DMS 273 treated with DMSO at 0.1 percent for 48 hours (cell line): ENCODE data around the gene COQ4.
"Not testable (repeated sequence)": the region's sequence is repeated elsewhere in the genome, so short reads cannot be mapped to it uniquely, and the experiment has no call there.

Source experiments
- DNase-seq: peaks from one replicate; lab custom pipeline; 2025; lab: John Stamatoyannopoulos, UW

The COQ4 gene

DNA sequence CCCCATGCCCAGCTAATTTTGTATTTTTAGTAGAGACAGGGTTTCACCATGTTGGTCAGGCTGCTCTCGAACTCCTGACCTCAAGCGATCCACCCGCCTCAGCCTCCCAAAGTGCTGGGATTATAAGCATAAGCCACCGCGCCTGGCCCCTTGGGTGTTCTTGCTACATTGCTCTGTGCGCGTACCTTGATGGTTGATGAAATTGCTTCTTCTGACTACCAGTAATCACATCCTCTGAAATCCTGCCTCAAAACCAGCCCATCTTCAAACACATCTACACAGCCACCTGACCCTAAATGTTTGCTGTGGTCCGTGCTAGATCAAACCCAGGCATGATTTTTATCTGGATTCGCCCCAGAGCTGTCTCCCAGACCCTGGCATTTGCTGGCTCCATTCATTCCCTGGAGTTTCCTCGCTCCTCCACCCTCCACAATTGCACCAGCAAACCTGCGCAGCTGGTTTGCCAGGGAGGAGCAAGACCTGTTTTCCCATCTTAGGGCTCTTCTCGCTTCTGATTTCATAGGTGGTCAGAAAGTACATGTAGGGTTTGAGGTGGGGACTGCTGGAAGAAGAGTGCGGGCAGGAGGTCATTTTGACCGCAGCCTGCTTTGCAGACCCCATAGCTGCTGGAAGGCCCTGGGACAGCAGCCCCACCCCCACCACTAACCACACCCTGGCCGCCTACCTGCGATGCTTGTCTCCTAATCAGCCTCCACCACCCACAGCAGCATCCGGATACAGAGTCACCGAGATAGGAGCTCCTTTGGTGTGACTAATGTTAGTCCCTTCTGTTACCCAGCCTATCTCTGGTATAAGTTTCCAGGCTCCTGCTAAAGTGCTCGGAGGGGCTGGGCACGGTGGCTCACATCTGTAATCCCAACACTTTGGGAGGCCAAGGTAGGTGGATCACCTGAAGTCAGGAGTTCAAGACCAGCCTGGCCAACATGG, 23.8 kb upstream of the COQ4 start:
- DNase-seq, result no peak

DNA sequence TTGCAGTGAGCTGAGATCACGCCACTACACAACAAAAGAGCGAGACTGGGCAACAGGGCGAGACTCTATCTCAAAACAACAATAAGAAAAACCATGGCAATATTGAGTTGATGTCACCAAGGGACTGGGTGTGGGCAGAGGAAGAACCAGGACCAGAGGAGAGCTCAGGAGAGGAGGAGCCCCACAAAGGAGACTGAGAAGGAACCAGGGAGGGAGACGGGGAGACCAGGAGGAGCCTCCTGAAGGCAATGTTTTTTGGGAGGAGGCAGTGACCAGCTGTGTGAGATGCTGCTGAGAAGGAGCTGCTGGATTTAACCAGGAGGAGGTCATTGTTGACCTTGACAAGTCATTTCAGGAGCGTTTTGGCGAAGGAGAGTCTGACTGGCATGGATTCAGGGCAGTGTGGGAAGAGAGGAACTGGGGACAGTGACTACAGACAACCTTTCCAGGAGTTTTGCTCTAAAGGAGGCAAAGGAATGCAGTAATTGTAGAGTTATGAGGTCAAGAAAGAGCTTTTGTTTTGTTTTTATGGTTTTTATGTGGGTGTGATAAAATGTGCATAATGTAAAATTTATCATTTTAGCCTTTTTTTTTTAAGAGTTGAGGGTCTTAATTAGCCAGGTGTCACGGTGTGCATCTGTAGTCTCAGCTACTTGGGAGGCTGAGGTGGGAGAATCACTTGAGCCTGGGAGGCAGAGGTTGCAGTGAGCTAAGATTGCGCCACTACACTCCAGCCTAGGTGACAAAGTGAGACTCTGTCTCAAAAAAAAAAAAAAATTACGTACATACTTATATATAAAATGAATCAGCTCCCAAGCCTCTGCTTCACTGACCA, 18.3 kb upstream of the COQ4 start:
- no peak for DNase-seq

DNA sequence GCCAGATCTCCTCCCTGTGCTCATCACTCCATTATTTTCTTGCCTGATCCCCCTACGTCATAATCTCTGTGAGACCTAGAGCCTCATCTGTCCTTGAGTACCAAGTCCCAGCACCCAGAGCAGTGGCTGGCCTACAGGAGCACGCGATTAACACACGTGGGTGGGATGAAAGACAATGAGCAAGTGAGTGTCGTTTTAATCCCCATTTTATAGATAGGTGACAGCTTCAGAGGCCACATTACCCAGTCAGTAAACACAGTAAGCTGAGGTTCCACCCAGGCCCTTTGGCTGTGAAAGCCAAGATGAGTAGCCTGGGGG, 17.7 kb upstream of the COQ4 start:
- DNase-seq, result no peak

DNA sequence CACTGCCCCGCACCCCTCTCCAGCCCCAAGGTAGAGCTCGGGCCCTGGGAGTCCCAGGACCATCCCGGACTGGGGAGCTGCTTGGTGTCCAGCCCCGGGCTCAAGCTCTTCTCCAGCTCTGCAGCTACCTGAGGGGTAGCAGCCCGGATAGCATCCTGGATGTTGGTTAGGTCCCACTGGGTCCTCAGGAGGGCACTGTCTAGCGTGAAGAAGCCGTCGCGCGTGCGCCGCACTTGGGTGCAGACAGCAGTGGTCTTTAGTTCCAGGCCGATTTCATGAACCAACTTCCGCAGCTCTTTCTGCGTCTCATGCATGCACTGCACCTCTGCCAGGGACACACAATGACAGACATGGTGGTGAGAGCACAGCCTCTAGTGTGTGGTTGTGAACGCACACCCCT, 13.1 kb upstream of the COQ4 start:
- DNase-seq, result no peak

DNA sequence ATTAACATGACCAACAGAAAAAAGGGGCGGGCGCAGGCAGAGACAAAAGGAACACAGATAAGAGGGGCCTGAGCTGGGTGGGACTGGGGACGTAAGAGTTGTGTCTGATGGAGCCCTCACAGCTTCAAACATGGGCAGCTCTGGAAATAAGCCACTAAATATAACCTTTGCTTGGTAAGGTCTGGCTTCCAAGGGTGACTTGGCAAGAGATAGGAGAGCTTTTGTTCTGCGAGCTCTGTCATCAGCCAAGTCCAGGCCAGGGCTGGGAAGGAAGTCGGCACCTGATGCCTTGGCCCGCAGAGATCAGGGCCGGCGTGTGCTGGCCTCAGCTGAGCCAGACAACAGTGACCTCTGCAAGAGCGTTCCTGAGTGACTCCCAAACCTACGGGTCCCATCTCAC, 12.2 kb upstream of the COQ4 start:
- DNase-seq, result no peak

DNA sequence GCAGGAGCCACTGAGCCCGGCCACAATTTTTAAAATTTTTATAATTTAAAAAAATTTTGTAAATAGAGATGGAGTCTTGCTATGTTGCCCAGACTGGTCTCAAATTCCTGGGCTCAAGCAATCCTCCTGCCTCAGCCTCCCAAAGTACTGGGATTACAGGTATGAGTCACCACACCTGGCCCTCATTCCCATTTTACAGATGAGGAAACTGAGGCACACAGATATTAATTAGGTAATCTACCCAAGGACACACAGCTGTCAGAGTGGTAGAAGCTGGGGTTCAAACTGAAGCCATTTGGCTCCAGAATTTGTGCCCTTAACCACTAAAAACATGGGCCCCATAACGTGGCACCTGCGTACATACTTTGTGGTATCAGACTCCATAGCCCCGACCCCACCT, 7.9 kb upstream of the COQ4 start:
- DNase-seq, result no peak

DNA sequence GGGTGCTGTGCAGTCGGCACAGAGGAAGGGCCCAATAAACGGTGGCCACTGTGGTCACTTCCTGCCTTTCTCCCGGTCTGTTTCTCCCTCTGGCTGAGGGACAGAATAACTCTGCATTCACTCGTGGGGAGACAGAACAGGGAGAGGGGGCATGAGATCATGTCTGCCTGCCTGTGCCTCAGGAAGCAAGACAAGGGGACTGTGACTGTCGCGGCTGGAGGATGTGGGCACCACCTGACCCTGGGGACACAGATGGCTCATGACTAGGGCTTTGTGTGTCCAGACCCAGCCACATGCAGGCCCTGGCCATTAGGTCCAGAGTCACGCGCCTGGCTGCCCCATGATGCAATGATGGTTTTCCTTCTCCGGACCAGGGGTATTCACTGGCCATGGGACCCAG, 6.2 kb upstream of the COQ4 start:
- DNase-seq, result no peak

DNA sequence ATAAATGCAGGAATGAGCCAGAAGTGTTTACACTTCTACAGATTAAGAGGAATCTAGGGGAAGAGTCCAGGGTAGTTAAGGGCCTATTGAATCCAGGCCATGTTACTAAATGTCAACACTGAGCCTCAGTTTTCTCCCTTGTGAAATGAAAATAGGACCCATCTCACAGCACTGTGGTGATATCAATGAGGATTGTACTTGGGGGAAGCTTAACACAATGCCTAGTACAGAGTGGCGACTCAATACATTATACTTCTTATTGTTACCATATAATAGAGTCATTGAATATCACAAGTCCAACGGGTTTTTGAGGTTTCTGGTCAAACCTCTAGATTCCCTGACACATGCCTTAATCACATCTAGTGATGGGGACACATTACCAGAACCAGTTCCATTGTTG, 5.0 kb upstream of the COQ4 start:
- DNase-seq, result no peak

DNA sequence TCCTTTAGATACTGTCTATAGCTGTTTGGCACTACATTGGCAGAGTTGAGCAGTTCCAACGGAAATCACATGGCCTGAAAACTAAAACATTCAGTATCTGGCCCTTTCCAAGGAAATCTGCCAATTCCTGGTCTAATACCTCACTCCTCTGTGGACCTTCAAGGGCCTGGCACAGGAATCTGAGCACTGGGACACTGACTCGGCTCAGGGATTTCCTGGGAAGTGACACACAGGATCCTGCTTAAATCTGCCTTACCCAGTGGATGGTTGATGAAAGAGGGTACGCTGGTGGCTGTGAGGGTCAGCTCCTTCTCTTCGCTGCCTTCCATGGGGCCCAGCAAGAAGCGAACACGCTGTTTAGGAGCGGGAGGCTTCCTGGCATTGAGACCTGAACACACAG, 1.3 kb upstream of the COQ4 start:
- DNase-seq, result no peak

DNA sequence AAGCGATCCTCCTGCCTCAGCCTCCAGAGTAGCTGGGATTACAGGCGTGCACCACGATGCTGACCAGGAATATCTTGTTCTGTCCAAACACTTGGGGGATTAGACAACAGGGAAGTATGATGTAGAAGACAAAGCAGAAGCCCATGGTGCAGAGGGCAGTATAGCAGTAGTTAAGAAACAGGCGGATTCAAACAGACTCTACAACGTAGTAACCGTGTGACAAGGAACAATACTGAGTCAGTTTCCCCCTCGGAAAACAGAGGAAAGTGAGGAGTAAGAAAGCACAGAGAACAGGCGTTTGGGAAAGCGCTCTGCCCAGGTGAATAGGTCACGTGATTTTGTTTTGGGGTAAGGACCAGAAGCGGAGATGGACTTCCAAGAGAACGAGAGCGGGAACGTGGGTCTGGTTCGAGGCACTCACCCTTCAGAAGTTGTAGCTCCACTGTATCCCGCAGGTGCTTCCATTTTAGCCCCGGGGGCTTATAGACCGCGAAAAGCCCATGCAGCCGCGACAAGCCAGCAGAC, 698 bp upstream of the COQ4 start:
- no peak for DNase-seq

DNA sequence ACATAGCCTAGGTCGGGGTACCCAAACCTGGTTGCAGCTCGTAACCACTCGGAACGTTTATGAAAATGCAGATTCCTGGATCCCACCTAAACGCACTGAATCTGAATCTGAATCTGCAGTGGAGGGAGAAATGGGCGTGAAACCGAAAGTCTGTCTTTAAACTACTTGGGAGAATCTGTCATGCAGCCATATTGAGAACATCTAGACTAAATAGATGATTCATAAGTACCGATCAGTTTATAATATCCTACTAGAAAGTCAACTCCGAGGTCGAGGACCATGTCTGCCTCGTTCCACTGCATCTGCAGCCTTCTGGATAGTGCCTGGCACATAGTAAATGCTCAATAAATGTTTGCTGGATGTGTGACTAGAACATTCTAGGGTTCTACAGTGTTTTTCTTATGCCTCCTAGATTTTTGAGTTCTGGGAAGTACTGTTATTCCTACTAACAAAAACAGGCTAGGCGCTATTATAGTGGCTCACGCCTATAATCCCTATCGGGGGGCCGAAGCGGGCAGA, 632 bp downstream of the COQ4 start:
- DNase-seq, result no peak

DNA sequence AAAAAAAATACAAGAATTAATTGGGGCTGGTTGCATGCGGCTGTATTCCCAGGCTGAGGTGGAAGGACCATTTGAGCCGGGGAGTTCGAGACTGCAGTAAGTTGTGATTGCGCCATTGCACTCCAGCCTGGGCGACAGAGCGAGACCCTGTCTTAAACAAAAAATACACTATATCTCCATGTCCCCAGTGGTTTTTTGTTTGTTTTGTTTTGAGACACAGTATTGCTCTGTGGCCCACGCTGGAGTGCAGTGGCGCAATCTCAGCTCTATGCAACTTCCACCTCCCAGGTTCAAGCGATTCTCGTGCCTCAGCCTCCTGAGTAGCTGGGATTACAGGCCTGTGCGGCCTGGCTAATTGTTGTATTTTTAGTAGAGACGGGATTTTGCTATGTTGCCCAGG, 1.2 kb downstream of the COQ4 start:
- no peak for DNase-seq

DNA sequence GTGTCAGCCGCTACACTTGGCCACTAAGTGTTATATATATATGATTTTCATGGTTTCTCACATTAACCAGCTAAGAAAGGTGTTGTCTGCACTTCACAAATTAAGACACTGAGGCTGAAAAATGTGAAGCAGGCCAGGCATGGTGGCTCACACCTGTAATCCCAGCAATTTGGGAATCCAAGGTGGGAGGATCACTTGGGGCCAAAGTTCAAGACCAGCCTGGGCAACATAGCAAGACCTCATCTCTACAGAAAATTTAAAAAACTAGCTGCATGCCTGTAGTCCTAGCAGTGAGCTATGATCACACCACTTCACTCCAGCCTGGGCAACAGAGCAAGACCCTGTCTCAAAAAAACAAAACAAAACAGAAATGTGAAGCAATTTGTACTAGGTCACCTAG, 1.8 kb downstream of the COQ4 start:
- DNase-seq, result no peak

DNA sequence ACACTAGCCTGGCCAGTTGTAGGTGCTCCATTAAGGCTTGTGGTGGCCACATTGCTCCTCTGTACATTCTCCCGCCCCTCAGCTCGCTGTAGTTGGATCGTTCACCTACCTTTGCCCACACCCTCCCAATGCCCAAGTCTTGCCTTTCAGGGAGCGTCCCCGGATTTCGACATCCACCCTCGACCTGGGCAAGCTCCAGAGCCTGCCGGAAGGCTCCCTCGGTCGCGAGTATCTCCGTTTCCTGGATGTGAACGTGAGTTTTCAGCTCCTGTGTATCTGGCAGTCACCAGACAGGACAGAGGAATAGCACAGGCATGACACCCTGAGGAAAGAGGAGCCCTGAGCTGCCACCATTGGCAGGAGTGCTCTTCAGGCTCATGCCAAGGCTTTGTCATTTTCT, 3.0 kb downstream of the COQ4 start:
- no peak for DNase-seq

DNA sequence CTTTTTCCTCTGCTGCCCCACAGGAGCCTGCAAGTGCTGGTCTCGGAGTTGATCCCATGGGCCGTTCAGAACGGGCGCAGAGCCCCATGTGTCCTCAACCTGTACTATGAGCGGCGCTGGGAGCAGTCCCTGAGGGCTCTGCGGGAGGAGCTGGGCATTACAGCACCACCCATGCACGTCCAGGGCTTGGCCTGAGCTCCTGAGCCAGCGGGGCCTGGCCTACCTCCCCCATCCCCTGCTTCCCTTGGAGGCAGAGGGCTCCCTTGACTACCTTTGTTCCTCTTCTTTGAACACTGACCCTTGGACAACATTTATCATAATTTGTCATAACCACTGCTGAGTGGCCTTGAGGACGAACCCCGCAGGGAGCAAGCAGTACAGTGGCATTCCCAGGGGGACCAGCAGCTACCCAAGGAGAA, 10.8 kb downstream of the COQ4 start:
- no peak for DNase-seq

DNA sequence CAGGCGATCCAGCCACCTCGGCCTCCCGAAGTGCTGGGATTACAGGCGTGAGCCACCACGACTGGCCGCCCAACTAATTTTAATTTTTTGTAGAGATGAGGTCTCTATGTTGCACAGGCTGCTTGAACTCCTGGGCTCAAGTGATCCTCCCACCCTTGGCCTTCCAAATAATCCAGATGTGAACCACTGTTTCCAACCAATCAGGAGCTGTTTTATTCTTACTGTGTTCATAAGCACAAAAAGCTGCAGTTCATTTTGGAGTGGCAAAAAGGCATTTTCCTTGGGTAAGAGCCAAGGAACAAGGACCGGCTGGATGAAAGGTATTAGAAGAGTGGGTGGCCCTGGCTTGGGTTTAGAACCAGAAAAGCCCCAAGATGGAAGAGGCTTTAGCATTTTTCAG, 12.5 kb downstream of the COQ4 start:
- no peak for DNase-seq

DNA sequence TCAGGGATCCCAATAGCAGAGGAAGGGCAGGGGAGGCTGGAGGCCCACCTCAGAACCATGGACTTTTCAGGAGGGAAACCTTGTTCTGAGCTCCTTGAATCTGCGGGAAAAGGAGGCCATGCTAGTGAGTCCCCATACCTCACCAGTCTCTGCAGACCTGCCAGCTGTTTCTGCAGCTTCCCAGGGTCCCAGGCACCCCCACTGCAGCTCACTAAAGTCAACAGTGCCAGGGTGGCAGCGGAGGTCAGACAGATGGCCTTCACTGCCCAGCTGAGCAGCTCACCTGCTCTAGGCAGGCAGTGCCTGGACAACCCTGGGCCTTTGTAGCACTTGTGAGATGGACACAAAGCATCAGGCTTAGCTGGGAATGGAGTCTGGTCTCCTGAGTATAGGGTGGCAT, 13.3 kb downstream of the COQ4 start:
- no peak for DNase-seq

DNA sequence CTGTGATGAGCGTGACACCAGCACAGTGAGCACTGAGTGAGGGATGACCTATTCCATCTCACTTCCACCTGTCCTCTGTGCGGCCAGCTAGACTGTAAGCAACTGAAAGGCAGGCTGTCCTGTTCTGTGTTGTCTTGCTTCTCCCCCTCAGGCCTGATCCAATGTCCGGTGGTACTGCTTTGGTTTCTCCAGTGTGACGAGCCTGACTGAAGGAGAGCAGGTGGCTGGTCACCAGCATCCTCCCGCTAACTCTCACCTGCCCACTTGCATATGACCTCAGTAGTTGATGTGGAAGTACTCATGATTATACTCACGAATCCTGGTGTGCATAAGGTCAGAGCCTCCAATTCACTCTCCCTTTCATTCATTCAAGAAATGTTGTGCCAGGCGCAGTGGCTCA, 15.3 kb downstream of the COQ4 start:
- no peak for DNase-seq

DNA sequence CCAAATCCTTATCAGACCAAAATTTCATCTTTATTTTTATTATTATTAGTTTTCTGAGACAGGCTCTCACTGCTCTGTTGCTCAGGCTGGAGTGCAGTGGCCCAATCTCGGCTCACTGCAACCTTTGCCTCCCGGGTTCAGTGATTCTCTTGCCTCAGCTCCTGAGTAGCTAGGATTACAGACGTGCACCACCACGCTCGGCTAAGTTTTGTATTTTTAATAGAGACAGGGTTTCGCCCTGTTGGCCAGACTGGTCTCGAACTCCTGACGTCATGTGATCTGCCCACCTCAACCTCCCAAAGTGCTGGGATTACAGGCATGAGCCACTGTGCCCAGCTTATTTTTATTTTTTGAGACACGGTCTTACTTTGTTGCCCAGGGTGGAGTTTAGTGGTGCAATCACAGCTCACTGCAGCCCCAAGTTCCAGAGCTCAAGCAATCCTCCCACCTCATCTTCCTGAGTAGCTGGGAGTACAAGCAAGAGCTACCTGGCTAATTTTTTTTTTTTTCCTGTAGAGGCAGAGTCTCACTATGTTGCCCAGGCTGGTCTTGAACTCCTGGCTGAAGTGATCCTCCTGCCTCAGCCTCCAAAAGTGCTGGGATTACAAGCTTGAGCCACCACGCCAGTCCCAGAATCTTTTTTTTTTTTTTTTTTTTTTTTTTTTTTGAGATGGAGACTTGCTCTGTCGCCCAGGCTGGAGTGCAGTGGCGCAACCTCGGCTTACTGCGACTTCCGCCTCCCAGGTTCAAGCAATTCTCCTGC, 16.4 kb downstream of the COQ4 start:
- DNase-seq, result not testable (repeated sequence)

DNA sequence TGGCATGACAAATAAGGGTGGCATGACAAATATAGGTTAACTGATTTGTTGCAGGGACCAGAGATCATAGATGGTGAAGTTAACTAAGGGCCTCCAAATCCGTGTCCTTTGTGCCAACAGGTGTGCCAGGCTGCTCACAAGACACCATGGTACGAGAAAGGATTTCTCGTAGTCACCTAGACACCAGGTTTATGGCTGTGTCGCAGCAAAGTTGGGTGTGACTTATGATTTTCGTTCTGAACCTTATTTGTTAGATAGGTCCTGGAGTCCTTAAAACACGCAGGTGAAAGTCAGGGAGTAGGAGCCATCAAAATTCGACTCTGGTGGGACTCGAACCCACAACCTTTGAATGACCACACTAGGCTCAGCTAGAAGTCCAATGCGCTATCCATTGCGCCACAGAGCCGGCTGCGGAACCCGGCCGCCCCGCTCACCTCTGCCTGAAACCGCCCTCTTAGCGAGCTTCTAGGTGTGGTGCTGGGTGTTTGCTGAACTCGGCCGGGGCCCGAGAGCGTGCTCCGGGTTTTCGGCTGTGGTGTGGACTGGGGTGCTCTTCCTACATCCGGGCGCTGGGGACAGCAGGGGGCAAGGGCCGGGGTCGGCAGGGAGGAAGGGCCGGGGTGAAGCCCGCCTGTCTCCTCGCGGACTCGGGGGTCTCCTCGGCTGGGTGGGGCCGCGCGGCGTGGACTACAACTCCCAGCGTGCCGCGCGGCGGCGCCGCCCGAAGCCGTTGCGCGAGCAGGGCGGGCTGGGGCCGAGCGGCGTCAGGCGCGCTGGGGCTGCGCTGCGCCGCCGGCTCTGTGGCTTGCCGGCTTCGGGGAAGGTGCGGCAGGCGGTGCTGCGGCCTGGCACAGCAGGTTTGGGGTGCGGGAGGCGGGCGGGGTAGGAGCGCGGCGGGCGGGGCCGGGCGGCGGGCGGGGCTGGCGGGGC, 17.4 kb downstream of the COQ4 start, which contains the start of gene SLC27A4:
Gene SLC27A4 (plus strand): TSS at position 767 of the 930 bp plus-strand sequence. CDS start 2,606 bp downstream, outside the sequence.
- DNase-seq, result peak; percentile 70
